Right cardiac atrium (tissue), 5 donors: Measurements from ENCODE around the gene KRT76. TPM values are rescaled to one million over a fixed set of nuclear protein-coding genes. Genes with fewer than 3 reads are reported as not detected.

Experiments
- ATAC-seq, 2 donors: fragments of 200-7000 bp; cut with Tn5 transposase; one replicate each; pipeline versions ENCODE4 v1.8.0 to v1.9.1; 2020; ENCODE audit warnings: moderate library complexity in 2 of 2, mild to moderate bottlenecking in 1 of 2
- DNase-seq, 3 donors: peaks; one replicate each; pipeline ENCODE4 v3.0.0-alpha.2; 2020
- H3K27ac ChIP-seq: one replicate; pipeline ENCODE4 v1.5.1; 2013; ENCODE audit warnings: mild to moderate bottlenecking, low read length, control low read depth, moderate library complexity
- H3K27me3 ChIP-seq: one replicate; pipeline ENCODE4 v1.6.1; 2013; ENCODE audit not compliant: control insufficient read depth, insufficient read depth
- H3K4me1 ChIP-seq: one replicate; pipeline ENCODE4 v1.6.1; 2013; ENCODE audit warnings: low read length; ENCODE audit not compliant: control insufficient read depth, insufficient read depth
- H3K4me3 ChIP-seq: one replicate; pipeline ENCODE4 v1.5.1; 2013; ENCODE audit warnings: low read length, control low read depth
- H3K9me3 ChIP-seq: one replicate; pipeline ENCODE4 v1.6.1; 2013; ENCODE audit warnings: low read length; ENCODE audit not compliant: control insufficient read depth
- WGBS: extraction: QIAGEN DNeasy Blood & Tissue Kit; methylation state at CpG from one replicate; pipeline ENCODE4 v1.1.7; 2013; 5-methylcytosine and 5-hydroxymethylcytosine counted together
- intact Hi-C, 4 donors: fragments of 100-400 bp; cut with DNase I; formaldehyde crosslinking; loops; one replicate each; pipeline versions ENCODE4 v1.11.0 to v1.14.0; 2022 to 2023
- polyA plus RNA-seq: library from polyadenylated mRNA; stranded (reverse); fragments of 200-250 nt; gene quantifications from one replicate; pipeline ENCODE4 v1.2.3, GENCODE V29; 2013
- total RNA-seq, 4 donors: library from RNA; stranded (reverse); fragmentation: NEBNext Ultra II Directional; extraction: Animal tissue kit (Norgen Biotek cat#: 25700); gene quantifications; one replicate each; pipeline ENCODE4 v1.2.1, GENCODE V29; 2021
- donor health status: healthy with polysubstance abuse.
- donor health status: DM: no; HTN: yes; CAD: no.
- donor health status: DM: no; HTN: no; CAD: no.
- donor health status: DM: no; HTN: yes; CAD: no; lungs with severe emphysema.
- donor health status: DM: yes; HTN: yes; CAD: no.

Gene KRT76
- total and polyA plus RNA-seq, 5 donors: not detected

DNA sequence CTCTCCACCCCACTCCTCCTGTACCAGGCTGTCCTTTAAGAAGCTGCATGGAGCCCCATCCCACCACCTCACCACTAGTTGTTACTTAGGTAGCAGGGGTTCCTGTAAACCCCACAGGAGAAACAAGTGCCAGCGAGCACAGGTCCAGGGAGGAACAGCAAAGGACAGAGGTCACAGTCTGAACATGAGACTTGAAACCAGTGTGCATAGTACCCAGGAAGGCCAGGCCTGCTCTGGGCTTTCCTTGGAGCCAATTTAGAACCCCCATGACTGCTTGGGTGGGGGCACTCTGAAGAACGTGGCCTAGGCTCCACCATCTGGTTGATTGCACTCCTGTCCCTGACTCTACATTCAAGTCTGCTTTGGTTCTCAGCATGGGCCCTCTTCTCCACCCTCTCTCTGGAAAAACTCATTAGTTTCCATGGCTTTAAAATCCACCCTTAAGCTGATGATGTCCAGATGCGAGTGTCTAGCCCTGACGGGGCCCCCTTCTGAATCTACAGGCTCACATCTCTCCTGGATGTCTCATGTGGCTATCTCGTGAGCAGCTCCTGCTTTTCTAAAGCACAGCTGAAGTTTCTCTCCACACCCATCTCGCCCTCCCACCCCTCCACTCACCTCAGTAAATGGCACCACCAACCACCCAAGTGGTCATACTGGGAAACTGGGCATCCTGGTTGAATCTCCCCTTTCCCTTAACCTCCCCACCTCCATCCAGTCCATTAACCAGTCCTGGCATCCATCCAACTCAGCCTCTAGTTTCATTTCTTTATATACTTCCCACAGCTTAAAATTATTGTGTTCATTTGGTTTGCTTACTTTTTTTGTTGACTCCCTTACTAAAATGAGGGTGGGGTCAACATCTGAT is 10.4 kb upstream of the KRT76 start:
- WGBS: 62% methylated on average over 6 of the region's 6 CpGs
- H3K9me3 ChIP-seq: no peaks in the 10 kb centered on the region
- H3K4me3 ChIP-seq: no peak overlapping the region
- DNase-seq (no peak), ATAC-seq (no peak)
- H3K27me3 ChIP-seq: no peaks in the 10 kb centered on the region
- no peaks in the 10 kb centered on the region for H3K4me1 ChIP-seq
- no peak overlapping the region for H3K27ac ChIP-seq
- intact Hi-C loops: no loop called here

DNA sequence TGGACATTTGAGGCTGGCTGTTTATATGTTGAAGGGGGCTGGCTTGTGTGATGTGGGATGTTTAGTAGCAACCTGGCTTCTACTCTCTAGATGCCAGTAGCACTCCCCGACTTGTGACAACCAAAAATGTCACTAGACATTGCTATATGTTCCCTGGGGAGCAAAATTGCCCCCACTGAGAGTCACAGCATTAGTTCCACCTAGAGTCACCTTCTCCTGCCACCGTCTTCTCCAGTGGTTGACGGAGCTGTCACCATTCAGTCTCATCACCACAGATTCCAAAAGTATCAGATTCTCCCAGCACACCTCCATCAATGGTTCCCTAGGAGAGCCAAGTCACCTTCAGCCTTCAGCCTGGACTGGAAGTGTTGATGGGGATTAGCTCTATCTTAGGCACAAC is 7.8 kb upstream of the KRT76 start:
- no peaks in the 10 kb centered on the region for H3K4me1 ChIP-seq
- DNase-seq (no peak), ATAC-seq (no peak)
- 76% methylated on average over 3 of the region's 3 CpGs for WGBS
- H3K27me3 ChIP-seq: no peaks in the 10 kb centered on the region
- intact Hi-C loops: no loop called here
- no peak overlapping the region for H3K4me3 ChIP-seq
- no peaks in the 10 kb centered on the region for H3K9me3 ChIP-seq
- H3K27ac ChIP-seq: no peak overlapping the region

DNA sequence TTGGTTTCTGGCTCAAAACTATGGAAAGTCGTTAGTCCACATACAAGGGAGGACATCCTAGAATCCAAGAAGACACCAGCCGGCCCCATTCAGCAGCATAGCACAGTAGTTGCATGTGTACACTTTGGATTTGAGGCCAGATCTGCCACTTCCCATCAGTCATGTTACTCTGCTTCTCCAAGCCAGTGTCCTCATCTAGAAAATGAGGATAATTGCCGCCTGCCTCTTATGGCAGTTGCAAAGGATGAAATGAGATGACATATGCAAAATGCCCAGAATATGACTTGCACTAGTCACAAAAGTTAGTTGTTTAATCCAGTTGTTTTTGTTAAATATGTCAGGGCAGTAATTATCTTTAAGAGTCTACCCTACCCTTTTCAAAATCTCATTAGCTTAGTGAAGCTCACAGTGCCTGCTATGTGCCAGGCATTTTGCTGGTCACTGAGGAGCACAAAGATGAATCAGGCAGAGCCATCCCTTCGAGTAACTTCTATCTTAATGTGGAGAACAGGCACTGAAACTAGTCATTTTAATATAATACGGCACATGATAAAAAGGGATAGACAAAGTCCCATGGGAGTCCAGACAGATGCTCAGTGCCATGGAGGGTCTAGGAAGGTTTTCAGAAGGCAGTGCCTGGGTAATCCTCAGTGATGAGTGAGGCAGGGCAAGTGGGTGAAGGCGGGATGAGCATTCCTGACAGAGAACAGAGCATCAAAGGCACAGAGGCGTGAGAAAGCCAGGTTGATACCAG is 6.6 kb upstream of the KRT76 start:
- no peak for ATAC-seq
- H3K27ac ChIP-seq: no peak overlapping the region

DNA sequence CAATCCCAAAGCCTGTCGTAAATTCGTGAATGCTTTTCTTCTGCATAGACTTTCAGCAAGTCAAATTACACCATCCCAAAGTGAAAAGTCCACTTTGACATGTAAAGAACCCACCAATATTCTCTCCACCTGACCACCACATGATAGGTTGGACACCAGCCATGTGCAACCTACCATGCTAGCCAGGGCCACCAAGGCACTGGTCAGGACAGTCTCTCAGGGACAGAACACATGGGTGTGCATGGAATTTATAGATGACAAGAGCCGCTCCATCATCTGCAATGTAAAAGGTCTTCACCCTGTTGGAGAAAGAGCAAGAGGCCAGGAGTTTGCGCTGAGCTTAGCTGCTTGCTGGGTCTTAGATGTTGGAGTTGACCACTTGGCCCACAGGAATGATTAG is 5.4 kb upstream of the KRT76 start:
- Histone ChIP-seq H3K9me3 (no peaks in the 10 kb centered on the region), H3K4me1 (no peaks in the 10 kb centered on the region), H3K27me3 (no peaks in the 10 kb centered on the region), H3K27ac (no peak overlapping the region), H3K4me3 (no peak overlapping the region)
- DNase-seq (no peak), ATAC-seq (no peak)
- intact Hi-C loops: no loop called here
- WGBS: 89% methylated on average over 4 of the region's 4 CpGs

More for the DNA sequence above, 6.6 kb upstream of the KRT76 start:
- Histone ChIP-seq H3K4me1 (no peaks in the 10 kb centered on the region), H3K9me3 (no peaks in the 10 kb centered on the region), H3K27me3 (no peaks in the 10 kb centered on the region), H3K4me3 (no peak overlapping the region)
- 75% methylated on average over 7 of the region's 7 CpGs for WGBS
- intact Hi-C loops: no loop called here
- no peak for DNase-seq

DNA sequence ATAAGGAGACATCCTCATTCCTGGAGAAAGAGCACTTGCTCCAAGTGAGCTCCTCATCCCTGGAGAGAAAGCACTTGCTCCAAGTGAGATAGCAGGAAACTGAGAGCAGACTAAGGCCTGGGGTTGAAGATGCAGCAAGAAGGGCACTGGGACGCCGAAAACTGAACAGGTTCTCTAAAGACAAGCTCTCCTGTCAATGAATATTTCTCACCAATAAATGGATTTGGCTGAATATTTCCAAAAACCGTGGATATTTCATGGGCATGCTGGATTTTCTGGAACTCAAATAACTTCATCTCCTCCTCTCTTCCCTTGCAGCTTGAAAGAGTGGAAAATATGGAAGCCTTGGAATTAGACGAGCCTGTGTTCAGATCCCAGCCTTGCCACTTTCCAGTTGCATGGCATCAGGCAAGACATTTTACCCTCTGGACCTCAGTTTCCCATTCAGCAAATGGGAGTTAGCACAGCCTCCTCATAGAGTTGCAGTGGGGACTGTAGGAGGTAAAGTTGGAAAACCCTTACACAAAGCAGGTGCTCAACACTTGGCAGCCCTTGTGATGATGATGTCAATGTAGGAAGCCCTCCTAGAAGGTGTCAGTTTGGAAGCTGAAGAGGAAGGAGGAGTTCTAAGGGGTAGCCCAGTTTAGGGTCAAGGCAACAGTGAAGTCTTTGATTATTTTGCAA is 4.4 kb upstream of the KRT76 start:
- intact Hi-C loops: no loop called here
- WGBS: 61% methylated on average over 4 of the region's 4 CpGs
- no peak overlapping the region for H3K27ac ChIP-seq
- H3K27me3 ChIP-seq: no peaks in the 10 kb centered on the region
- DNase-seq: no peak
- no peaks in the 10 kb centered on the region for H3K4me1 ChIP-seq
- no peak overlapping the region for H3K4me3 ChIP-seq
- no peak for ATAC-seq
- H3K9me3 ChIP-seq: no peaks in the 10 kb centered on the region

DNA sequence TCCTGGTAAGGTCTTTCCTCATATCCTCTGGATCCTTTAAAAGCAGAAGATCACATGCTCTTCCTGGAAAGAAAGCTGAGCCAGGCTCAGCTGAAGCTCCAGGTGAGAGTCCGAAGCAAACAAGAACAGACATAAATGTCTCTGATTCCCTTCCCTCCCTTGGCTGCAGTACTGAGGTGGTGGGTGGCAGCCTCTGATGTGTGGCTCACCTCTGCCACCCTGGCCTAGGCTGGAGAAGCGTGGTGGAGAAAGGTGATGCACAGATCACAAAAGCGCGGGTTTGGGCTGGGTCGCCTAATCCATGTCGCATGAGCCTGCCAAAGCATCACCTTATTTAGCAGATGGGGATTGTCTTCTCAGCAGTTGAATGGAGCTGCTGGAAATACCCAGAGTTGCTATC is 2.8 kb upstream of the KRT76 start:
- H3K9me3 ChIP-seq: no peaks in the 10 kb centered on the region
- H3K4me1 ChIP-seq: no peaks in the 10 kb centered on the region
- H3K27me3 ChIP-seq: no peaks in the 10 kb centered on the region
- no peak for DNase-seq
- 88% methylated on average over 6 of the region's 6 CpGs for WGBS
- ATAC-seq: no peak
- H3K4me3 ChIP-seq: no peak overlapping the region
- intact Hi-C loops: no loop called here
- H3K27ac ChIP-seq: no peak overlapping the region

DNA sequence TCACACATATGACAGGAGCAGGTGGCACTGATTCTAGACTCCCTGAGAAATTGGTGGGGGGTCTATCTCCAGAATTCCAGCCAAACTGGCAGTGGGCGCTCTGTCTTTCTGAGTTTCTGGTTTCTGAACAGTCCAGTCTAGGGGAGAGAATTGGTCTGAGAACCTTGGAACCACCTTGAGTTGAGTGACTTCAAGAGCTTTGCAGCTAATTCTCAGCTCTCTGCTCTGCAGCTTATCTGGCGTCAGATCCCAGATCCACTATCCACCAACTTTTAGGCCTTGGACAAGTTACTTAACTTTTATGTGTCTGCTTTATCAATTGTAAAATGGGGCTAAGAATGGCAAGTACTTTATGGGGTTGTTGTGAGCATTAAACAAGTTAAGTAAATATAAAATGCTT is 1.7 kb upstream of the KRT76 start:
- Histone ChIP-seq H3K9me3 (no peaks in the 10 kb centered on the region), H3K27me3 (no peaks in the 10 kb centered on the region), H3K27ac (no peak overlapping the region), H3K4me3 (no peak overlapping the region), H3K4me1 (no peaks in the 10 kb centered on the region)
- 87% methylated on average over 2 of the region's 2 CpGs for WGBS
- ATAC-seq (no peak), DNase-seq (no peak)
- intact Hi-C loops: no loop called here

DNA sequence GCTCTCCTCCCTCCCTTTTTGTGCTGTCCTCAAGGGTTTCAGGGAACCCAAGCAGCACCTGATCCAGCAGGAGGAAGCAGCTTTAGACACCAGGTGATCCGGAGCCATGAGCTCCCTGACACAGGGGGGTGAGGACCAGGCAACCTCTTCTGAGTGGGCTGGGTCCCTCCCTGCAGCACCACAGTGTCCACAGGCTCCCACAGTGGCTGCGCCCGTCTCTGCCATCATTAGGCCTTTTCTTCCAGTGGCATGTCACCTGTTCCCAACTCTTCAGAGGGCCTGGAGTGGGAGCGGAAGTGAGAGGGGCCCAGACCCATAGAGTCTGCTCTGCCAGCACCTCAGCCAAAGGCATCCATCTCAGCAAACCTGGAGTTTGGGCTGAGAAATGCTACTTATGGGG is 421 bp upstream of the KRT76 start:
- Histone ChIP-seq H3K27ac (no peak overlapping the region), H3K9me3 (no peaks in the 10 kb centered on the region), H3K4me1 (no peaks in the 10 kb centered on the region), H3K4me3 (no peak overlapping the region), H3K27me3 (no peaks in the 10 kb centered on the region)
- DNase-seq (no peak), ATAC-seq (no peak)
- intact Hi-C loops: no loop called here
- WGBS: 93% methylated on average over 4 of the region's 4 CpGs

DNA sequence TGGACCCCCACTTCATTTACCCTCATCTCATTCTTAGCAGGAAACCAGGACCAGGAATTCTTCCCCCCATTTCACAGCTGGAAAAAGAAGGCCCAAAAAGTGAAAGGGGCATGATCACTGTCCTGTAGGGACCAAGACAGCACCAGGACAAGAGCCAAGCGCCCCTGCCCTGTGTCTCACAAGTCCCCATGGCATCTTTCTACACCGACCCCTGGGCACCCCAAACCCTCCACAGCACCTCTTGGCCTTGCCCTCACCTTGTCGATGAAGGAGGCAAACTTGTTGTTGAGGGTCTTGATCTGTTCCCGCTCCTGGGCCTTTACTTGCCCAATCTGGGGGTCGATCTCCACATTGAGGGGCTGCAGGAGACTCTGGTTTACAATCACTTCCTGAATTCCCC is 710 bp downstream of the KRT76 start:
- H3K4me1 ChIP-seq: no peaks in the 10 kb centered on the region
- 80% methylated on average over 5 of the region's 5 CpGs for WGBS
- H3K27me3 ChIP-seq: no peaks in the 10 kb centered on the region
- intact Hi-C loops: no loop called here
- no peak overlapping the region for H3K27ac ChIP-seq
- DNase-seq (no peak), ATAC-seq (no peak)
- no peak overlapping the region for H3K4me3 ChIP-seq
- H3K9me3 ChIP-seq: no peaks in the 10 kb centered on the region

DNA sequence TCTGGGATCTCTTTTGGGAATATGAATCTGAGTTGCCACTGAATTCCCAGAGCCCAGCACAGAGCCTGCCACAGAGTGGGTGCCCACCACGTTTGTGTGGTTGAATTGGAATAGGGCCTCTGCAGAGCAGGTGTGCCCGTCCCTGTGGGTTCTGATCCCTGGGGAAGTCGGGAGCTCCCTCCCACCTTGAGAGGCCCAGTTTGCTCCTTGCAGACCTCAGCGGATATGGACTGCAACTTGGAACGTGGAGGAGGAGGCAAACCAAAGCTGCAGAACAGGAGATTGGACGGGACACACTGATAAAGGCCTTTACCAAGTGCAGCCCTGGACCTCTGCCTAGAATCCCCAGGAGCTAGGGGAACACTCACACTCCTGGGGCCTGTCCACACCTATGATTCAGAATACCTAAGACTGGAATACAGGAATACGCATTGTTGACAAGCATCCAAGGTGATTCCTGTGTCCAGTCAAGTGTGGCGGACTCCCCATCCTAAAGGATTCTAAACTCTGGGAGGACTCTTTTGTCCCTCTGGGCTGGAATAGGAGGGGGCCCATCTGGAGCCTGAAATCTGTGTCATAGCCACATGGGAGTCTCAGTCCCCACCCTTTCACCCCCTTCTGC is 2.4 kb downstream of the KRT76 start:
- Histone ChIP-seq H3K9me3 (no peaks in the 10 kb centered on the region), H3K4me3 (no peak overlapping the region), H3K27ac (no peak overlapping the region), H3K4me1 (no peaks in the 10 kb centered on the region), H3K27me3 (no peaks in the 10 kb centered on the region)
- ATAC-seq (no peak), DNase-seq (no peak)
- intact Hi-C loops: no loop called here
- WGBS: 61% methylated on average over 8 of the region's 8 CpGs

DNA sequence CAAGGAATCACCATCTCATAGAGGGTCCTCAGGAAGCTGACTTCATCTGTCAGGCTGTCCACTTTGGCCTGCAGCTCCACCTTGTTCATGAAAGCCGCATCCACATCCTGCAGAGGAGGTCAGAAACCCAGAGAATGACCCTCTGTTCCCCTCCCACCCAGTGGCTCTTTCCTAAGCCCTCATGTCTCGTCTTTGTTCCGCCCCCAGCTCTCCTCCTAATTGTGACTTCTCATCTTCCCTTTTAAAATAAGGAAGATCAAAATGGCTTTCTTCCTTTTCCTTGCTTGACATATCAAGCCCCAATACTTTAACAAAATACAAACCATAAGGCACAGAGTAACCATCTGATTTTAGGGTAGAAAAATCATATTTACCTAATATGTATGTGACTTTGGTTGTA is 4.4 kb downstream of the KRT76 start:
- H3K4me1 ChIP-seq: no peaks in the 10 kb centered on the region
- H3K4me3 ChIP-seq: no peak overlapping the region
- DNase-seq (no peak), ATAC-seq (no peak)
- H3K27me3 ChIP-seq: no peaks in the 10 kb centered on the region
- H3K9me3 ChIP-seq: no peaks in the 10 kb centered on the region
- intact Hi-C loops: no loop called here
- 68% methylated on average over 3 of the region's 3 CpGs for WGBS
- no peak overlapping the region for H3K27ac ChIP-seq
